IPS-15b (cell line): ENCODE measurements around the gene RPL10.
"Not testable (repeated sequence)": the region's sequence is repeated elsewhere in the genome, so short reads cannot be mapped to it uniquely, and the experiment has no call there.

Experiments
- H3K27me3 ChIP-seq: one replicate; pipeline ENCODE4 v1.6.1; 2013; ENCODE audit warnings: low read length; ENCODE audit not compliant: control insufficient read depth, insufficient read depth
- H3K36me3 ChIP-seq: one replicate; pipeline ENCODE4 v1.6.1; 2013; ENCODE audit warnings: low read length; ENCODE audit not compliant: control insufficient read depth, insufficient read depth
- H3K4me1 ChIP-seq: one replicate; pipeline ENCODE4 v1.6.1; 2013; ENCODE audit warnings: mild to moderate bottlenecking, low read length; ENCODE audit not compliant: control insufficient read depth, insufficient read depth
- H3K4me3 ChIP-seq: one replicate; pipeline ENCODE4 v1.5.1; 2013; ENCODE audit warnings: low read depth, low read length
- H3K9ac ChIP-seq: one replicate; pipeline ENCODE4 v1.6.1; 2013; ENCODE audit warnings: low read depth, mild to moderate bottlenecking, low read length
- H3K9me3 ChIP-seq: one replicate; pipeline ENCODE4 v1.6.1; 2013; ENCODE audit warnings: mild to moderate bottlenecking, low read length; ENCODE audit not compliant: control insufficient read depth, insufficient read depth

RPL10 gene

DNA sequence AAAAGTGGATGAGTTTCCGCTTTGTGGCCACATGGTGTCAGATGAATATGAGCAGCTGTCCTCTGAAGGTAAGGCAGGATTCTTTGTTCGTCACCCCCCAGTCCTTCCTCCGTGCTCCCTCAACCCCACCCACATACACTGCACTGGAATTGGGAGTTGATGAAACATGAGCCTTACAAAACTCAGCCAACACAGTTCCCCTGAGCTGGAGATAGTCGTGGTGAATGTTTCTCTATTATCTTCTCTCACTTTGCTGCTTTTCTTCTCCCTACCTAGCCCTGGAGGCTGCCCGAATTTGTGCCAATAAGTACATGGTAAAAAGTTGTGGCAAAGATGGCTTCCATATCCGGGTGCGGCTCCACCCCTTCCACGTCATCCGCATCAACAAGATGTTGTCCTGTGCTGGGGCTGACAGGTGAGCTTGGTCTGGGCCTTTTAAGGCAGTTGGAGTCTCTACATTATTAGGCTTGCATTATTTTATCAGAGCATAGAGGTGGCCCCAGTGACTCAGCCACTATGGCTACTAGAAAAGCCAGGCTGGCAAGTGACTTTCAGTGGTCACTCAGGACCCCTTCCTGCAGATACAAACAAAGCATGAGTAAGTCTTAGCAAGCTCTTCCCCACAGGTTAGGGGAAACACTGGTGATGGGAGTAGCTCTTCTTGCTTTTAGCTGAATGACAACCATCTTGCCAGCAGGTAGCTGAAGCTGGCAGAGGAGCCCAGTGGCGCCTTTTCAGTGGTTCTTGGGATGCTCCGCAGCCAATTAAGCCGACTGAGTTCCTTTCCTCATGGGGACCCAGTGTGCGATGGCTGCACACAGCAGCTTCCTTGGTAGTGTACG, 1.6 kb downstream of the RPL10 start:
- Histone ChIP-seq H3K4me3 (peak overlapping the region; percentile 87), H3K4me1 (peaks cover 2% of the 10 kb centered on the region), H3K9ac (peak overlapping the region; percentile 97), H3K27me3 (no peaks in the 10 kb centered on the region), H3K36me3 (peaks cover 14% of the 10 kb centered on the region), H3K9me3 (no peaks in the 10 kb centered on the region)

DNA sequence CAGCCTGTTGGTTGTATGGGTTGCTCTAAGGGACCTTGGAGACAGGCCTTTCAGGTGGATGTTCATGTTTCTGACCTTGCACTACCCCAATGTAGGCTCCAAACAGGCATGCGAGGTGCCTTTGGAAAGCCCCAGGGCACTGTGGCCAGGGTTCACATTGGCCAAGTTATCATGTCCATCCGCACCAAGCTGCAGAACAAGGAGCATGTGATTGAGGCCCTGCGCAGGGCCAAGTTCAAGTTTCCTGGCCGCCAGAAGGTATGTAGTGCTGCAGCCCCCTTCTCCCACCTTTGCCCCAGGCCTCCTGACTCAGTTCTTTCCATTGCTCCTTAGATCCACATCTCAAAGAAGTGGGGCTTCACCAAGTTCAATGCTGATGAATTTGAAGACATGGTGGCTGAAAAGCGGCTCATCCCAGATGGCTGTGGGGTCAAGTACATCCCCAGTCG, 2.2 kb downstream of the RPL10 start:
- not testable (repeated sequence) for H3K4me3 ChIP-seq, H3K9ac ChIP-seq, H3K27me3 ChIP-seq, H3K9me3 ChIP-seq, H3K4me1 ChIP-seq
- H3K36me3 ChIP-seq: peaks cover 14% of the 10 kb centered on the region

DNA sequence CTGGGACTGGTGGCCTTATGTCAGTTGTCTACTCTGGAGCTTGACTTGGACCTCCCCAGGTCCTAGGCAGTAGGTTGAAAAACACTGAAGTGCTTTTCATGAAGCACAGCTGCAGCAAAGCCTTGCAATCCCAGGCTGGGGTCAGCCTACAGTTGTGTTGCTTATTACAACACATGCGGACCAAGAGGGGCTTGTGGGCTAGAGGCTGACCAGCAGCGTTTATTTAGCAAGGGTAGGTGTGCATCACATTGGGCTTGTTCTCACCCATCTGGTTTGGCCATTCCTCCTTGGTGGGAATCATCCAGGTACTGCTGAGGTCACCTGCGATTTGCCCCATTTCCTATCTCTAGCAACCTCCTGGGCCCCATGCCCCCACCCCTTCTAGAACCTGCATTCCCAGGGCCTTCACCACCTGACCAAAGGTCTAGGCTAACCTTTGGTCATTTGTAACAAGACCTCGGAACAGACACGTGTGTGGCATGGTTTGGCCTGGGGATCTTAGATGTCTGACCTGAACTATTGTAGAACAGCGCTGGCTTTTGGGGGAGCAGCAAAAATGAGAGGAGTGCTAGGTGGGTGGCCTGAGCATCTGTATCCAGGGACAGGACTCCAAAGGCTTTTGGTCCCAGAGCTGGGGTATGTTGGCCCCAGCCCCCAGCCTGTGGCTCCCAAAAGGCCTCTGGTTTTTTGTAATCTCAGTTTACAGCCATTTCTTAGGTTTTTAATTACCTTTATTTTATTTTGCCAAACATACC, 3.0 kb downstream of the RPL10 start:
- Histone ChIP-seq H3K9ac (no peak overlapping the region), H3K36me3 (peaks cover 14% of the 10 kb centered on the region)

DNA sequence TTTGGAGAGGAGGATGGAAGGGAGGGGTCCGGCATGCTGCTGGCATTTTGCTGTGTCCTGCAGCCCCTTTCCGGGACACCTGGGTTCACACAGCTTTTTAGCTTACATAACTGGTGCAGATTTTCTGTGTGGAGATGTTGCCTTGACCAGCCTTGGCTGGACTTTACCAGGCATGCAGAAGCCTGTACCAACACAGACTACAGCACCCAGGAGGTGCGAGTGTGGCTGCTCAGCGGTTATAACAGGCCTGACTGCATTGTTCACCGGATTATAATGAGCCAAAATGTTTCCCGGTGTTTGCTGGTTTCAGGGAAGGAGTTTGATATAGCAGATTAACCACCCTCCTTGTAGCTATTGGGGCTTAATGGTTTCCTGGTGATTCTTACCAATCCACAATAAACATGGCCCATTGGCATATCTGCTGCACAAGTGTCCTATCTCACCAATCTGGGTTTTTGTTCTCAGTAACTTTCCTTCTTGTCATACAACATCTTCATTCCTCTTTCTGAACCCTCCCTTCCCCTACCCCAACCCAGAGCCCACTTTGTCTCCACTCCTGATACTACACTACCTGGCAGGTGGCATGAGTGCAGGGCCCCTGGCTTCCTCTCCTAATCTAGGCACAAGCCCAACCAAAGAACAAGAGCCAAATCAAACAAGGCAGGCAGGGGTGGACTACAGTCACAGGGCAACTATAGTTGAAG, 3.9 kb downstream of the RPL10 start:
- Histone ChIP-seq H3K9ac (no peak overlapping the region), H3K36me3 (peaks cover 14% of the 10 kb centered on the region), H3K4me3 (no peak overlapping the region), H3K27me3 (no peaks in the 10 kb centered on the region), H3K9me3 (peaks cover 3% of the 10 kb centered on the region), H3K4me1 (peaks cover 2% of the 10 kb centered on the region)

More for the DNA sequence above, 3.0 kb downstream of the RPL10 start:
- no peak overlapping the region for H3K4me3 ChIP-seq
- H3K27me3 ChIP-seq: no peaks in the 10 kb centered on the region
- no peaks in the 10 kb centered on the region for H3K9me3 ChIP-seq
- peaks cover 2% of the 10 kb centered on the region for H3K4me1 ChIP-seq

DNA sequence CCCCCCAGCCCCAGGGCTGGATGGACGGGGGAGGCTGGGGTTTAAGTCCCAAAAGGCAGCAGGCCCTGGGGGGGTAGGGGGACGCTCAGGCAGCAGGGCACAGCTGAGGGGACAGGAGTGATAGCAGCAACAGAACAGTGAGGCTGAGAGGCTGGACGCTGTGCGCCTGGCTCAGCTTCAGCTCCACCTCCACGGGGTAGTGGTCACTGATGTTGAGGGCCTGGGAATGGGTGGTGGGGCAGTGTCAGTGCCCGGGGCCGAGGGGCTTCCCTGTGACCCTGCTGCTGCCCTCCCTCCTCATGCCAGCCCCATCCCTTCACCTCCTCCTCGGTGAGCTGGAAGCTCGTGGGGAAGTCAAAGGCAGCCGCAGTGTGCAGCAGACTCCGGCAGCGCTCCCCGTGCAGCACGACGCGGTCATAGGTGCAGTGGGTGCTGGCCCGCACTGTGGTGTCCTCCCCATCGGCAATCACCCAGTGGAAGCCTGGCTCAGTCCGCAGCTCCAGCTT, 4.5 kb downstream of the RPL10 start:
- H3K9me3 ChIP-seq: peaks cover 3% of the 10 kb centered on the region
- H3K9ac ChIP-seq: no peak overlapping the region

DNA sequence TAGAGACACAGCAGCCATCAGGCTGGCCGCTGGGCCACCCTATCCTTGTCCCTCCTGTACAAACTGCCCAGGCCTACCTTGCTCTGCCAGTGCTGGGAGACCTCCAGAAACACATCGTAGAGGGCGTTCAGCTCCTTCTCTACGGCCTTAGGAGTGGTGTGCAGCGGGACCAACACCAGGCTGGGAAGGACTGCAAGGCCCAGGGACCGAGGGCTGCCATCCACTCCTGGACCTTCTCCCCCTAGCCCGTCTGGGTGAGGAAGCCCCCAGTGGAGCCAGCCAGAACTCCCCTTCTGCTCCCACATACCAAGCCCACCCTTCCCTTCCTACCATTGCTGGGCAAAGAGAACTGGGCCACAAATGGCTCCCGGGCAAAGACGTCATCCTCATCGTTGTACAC, 5.0 kb downstream of the RPL10 start:
- peaks cover 2% of the 10 kb centered on the region for H3K4me1 ChIP-seq
- H3K36me3 ChIP-seq: peaks cover 14% of the 10 kb centered on the region
- peaks cover 3% of the 10 kb centered on the region for H3K9me3 ChIP-seq
- no peak overlapping the region for H3K4me3 ChIP-seq
- H3K27me3 ChIP-seq: no peaks in the 10 kb centered on the region
- H3K9ac ChIP-seq: no peak overlapping the region

More for the DNA sequence above, 4.5 kb downstream of the RPL10 start:
- H3K36me3 ChIP-seq: peaks cover 14% of the 10 kb centered on the region
- no peaks in the 10 kb centered on the region for H3K27me3 ChIP-seq
- no peak overlapping the region for H3K4me3 ChIP-seq
- peaks cover 2% of the 10 kb centered on the region for H3K4me1 ChIP-seq

DNA sequence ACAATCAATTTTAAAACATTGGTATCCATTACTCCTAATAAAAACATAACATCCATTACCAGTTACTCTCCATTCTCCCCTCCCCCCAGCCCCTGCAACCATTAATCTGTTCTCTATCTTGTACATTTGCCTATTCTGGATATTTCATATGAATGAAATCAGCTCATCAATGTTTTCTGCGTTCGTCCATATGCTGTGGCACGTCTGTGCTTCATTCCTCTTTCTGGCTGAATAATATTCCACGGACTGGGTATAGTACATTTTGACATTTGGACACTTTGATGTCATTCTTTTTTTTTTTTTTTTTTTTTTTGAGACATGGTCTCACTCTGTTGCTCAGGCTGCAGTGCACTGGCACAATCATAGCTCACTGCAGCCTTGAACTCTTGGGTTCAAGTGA, 5.7 kb downstream of the RPL10 start:
- no peaks in the 10 kb centered on the region for H3K27me3 ChIP-seq
- peaks cover 5% of the 10 kb centered on the region for H3K9me3 ChIP-seq
- peaks cover 13% of the 10 kb centered on the region for H3K36me3 ChIP-seq
- peaks cover 2% of the 10 kb centered on the region for H3K4me1 ChIP-seq
- H3K9ac ChIP-seq: no peak overlapping the region
- H3K4me3 ChIP-seq: no peak overlapping the region

DNA sequence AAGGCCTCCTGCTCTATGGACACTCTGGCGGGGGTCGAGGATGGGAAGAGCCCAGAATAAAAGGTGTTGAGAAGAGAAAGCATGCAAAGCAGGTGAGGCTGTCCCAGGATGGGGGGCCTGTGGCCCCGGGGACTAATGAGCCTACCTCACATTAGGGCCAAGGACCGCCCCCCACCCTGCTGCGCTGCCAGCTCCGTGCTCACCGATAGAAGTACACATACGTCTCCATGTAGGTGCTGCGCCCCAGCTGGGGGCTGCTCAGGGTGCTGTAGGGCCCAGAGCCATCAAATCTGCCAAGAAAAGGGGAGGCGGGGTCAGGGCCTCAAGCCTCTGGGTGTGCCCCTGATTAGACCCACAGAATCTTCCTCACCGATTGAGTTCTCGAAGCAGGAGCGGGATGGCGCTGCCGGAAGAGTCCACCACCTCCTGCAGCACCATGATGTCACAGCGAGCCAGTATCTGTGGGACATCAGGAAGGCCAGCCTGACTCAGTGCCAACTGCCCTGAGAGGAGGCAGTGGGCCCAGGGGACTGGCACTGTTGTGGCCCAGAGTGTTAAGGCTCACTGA, 6.5 kb downstream of the RPL10 start:
- Histone ChIP-seq H3K4me3 (no peak overlapping the region), H3K4me1 (no peaks in the 10 kb centered on the region), H3K9ac (no peak overlapping the region), H3K27me3 (no peaks in the 10 kb centered on the region), H3K36me3 (peaks cover 4% of the 10 kb centered on the region), H3K9me3 (peaks cover 7% of the 10 kb centered on the region)

DNA sequence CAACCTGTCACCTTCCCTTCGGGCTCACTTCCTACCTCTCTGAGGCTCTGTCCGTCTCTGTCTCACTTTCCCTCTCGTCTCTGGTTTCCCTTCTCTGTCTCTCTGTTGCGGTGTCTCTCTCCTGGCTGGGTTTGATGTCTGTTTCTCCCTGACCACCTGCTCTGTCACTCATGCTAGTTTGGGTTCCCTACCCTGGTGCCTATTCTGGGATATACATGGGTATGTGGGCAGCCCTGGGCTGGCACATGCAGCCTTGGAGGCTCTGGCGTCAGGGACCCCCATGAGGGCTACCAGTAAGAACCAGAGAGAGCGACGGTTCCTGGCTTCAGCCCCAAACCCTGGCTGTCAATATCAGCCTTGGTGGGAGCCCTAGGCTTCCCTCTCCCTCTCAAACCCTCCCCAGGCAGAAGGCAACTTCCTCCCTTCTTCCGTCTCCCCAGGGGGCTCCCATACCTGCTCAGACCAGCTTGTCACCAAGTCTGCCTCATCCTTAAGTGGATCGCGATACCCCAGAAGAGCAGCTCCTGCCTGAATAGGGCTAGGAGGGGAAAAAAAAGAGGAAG, 10.6 kb downstream of the RPL10 start:
- no peaks in the 10 kb centered on the region for H3K4me1 ChIP-seq
- H3K27me3 ChIP-seq: no peaks in the 10 kb centered on the region
- H3K9me3 ChIP-seq: peaks cover 7% of the 10 kb centered on the region
- H3K9ac ChIP-seq: no peak overlapping the region
- peak overlapping the region; percentile 50 for H3K4me3 ChIP-seq
- H3K36me3 ChIP-seq: no peaks in the 10 kb centered on the region

DNA sequence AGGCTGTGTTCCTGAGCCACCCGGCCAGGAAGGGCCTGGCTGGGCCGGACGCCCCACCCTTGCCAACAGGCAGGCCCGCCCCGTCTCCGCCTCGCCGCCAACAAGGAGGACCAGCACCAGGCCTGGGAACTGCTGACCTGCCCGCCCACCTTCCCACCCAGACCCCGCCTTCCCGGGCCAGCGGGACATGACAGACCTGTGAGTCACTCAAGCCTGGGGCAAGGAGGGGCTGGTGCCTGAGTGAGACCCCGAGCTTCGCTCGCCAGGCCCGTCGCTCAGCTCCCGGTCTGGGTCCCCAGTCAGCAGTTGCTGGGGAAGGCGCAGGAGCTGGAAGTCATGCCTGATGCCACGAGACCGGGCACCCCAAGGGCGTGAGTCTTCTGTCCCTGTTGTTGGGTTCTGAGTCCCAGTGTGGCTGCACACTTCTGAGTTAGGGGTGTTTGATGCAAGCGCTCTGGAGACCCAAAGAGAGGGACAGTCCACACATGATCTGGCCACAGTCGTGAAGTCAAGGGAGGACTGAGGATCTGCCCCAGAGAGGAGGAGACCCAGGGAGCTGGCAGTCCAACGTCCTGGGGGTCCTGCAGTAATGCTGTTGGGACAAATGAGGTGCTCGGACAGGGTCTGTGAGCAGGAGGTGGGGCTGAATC, 11.2 kb downstream of the RPL10 start, which contains the start of gene DNASE1L1:
Gene DNASE1L1, minus strand, starts transcription at position 33 of the 650 bp plus-strand sequence. CDS start 3,686 bp downstream, outside the sequence.
- Histone ChIP-seq H3K9me3 (peaks cover 7% of the 10 kb centered on the region), H3K36me3 (no peaks in the 10 kb centered on the region), H3K4me3 (peak within 1 kb of the TSS; percentile 50), H3K4me1 (no peaks in the 10 kb centered on the region), H3K27me3 (no peaks in the 10 kb centered on the region), H3K9ac (no peak within 1 kb of the TSS)
